ENCODE measurements around the gene BABAM2.

The BABAM2 gene

DNA sequence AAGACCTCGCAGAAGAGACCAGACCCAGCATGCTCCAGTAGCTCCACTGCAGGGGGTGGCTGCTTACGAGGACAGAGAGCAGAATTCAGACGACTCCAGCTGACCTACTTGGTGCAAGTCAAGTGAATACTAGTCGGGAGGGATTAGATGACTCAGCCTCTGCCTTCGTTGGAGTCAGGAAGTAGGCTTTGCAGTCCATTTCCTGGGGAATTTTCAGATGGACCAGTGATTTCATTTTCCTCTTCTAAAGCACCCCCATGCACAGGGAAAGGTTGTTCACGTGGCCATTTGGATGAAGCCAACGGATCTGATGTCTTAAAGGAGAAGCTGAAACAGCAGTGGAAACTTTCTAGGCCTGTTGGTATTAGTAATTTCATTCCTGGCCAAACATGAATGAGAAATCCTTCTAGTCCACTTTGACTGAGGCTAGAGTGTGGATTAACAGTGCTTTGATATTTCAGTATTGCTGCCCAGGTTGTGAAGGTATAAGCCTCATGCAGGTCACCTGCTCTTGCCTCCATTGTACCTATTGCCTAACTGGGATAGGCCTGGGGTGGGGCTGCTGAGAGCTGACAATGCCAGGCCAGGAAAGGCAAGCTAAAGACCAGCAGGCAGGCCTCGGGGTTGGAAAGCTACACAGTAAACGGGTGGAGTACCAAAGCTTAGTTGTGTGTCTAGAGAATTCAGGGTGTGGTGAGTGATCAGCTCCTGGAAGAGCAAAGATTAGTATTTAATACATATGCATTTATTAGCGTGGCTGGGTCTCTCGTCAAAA is 384.6 kb downstream of the BABAM2 start:
- POLR2A ChIA-PET: interaction anchor here (1.1 kb wide), 1 partner anchor 8 kb away, joined by 3 read pairs; no protein-coding TSS in a partner anchor
- peak in 2 of 3 donors; percentile 10 to 23 for DNase-seq
- CTCF ChIA-PET: interaction anchor here (0.6 kb wide), 1 partner anchor 237 kb away, joined by 3 read pairs; no protein-coding TSS in a partner anchor

DNA sequence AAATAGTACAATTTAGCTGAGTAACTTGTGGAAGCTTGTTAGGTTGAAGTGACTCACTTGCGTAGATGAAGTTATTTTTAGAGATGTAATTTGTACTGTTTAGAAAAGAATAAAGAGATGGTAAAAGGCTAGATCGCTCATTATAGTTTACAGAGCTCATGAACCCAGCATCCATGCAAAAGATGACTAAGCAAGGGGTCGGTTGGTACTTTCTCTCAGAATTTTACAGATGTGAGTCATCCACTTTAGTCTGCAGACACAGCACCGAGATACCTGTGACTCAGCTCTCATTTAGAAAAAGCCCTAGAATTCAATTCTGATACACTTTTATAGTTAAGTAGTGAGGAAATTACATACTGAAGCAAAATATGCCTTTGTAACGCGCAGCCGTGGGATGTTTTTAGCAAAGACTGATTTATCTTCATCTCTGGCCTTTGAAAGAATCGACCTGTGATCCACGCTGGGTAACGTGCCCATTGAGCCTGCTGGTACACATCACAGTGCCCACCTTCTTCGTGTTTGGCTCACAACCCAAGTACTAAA is 385.6 kb downstream of the BABAM2 start:
- POLR2A ChIA-PET: interaction anchor here (0.7 to 0.8 kb wide), 2 partner anchors 45 to 572 kb away, joined by 3 to 8 read pairs; no protein-coding TSS in a partner anchor

More for the DNA sequence above, 384.6 kb downstream of the BABAM2 start:
- Histone ChIP-seq H3K4me3 (ENCODE audit: control insufficient read depth in 1 of 7, extremely low read depth in 1 of 7, insufficient read depth in 4 of 7, low read depth in 2 of 7, low read length in 6 of 7) (no peak overlapping the region), H3K27me3 (replicated peaks in 2 of 5; ENCODE audit: control insufficient read depth in 4 of 5, insufficient read depth in 5 of 5, low read length in 4 of 5) (no peaks in the 10 kb centered on the region), H3K27ac (ENCODE audit: insufficient read depth in 1 of 2, low read depth in 1 of 2, low read length in 2 of 2, poor library complexity in 1 of 2, severe bottlenecking in 2 of 2) (no peak overlapping the region), H3K36me3 (ENCODE audit: control insufficient read depth in 4 of 4, insufficient read depth in 4 of 4, low read length in 3 of 4) (no peaks in the 10 kb centered on the region), H3K4me1 (ENCODE audit: control extremely low read depth in 1 of 4, control insufficient read depth in 4 of 4, insufficient read depth in 4 of 4, low read length in 3 of 4) (peaks cover 3 to 12% (median 7%) of the 10 kb centered on the region in 4 experiments), H3K9me3 (ENCODE audit: control extremely low read depth in 1 of 5, control insufficient read depth in 4 of 5, insufficient read depth in 2 of 5, low read depth in 1 of 5, low read length in 4 of 5) (no peaks in the 10 kb centered on the region)
- WGBS (ENCODE audit: insufficient coverage): 53% methylated on average over 7 of the region's 11 CpGs

DNA sequence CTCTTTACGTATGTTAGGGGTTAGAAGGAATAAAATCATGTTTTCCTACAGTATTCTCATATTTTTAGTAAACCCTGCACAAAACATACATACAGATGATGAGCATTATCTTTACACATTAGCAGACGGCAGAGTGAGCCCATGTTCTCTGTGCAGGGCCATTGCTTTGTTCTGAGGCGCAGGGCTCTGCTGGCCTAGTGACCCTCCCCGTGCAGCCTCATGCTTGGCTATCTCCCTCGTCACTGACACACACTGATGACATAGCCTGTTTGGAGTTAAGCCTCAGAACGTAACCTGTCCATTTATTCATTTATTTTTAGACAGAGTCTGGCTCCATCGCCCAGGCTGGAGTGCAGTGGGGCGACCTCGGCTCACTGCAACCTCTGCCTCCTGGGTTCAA is 386.3 kb downstream of the BABAM2 start:
- H3K9me3 ChIP-seq (ENCODE audit: control extremely low read depth in 1 of 5, control insufficient read depth in 4 of 5, insufficient read depth in 2 of 5, low read depth in 1 of 5, low read length in 4 of 5): no peaks in the 10 kb centered on the region
- H3K4me1 ChIP-seq (ENCODE audit: control extremely low read depth in 1 of 4, control insufficient read depth in 4 of 4, insufficient read depth in 4 of 4, low read length in 3 of 4): peaks cover 0 to 8% (median 5%) of the 10 kb centered on the region in 4 experiments
- DNase-seq: no peak
- H3K27me3 ChIP-seq (replicated peaks in 2 of 5; ENCODE audit: control insufficient read depth in 4 of 5, insufficient read depth in 5 of 5, low read length in 4 of 5): no peaks in the 10 kb centered on the region
- ChIA-PET CTCF (interaction anchor here (1.6 kb wide), 1 partner anchor 46 kb away, joined by 4 read pairs; no protein-coding TSS in a partner anchor), POLR2A (no interaction called here)
- no peak overlapping the region for H3K4me3 ChIP-seq (ENCODE audit: control insufficient read depth in 1 of 7, extremely low read depth in 1 of 7, insufficient read depth in 4 of 7, low read depth in 2 of 7, low read length in 6 of 7)
- no peaks in the 10 kb centered on the region for H3K36me3 ChIP-seq (ENCODE audit: control insufficient read depth in 4 of 4, insufficient read depth in 4 of 4, low read length in 3 of 4)
- H3K27ac ChIP-seq (ENCODE audit: insufficient read depth in 1 of 2, low read depth in 1 of 2, low read length in 2 of 2, poor library complexity in 1 of 2, severe bottlenecking in 2 of 2): no peak overlapping the region
- 99% methylated on average over 8 of the region's 9 CpGs for WGBS (ENCODE audit: insufficient coverage)

More for the DNA sequence above, 385.6 kb downstream of the BABAM2 start:
- Histone ChIP-seq H3K4me1 (ENCODE audit: control extremely low read depth in 1 of 4, control insufficient read depth in 4 of 4, insufficient read depth in 4 of 4, low read length in 3 of 4) (peaks cover 0 to 10% (median 6%) of the 10 kb centered on the region in 4 experiments), H3K27me3 (replicated peaks in 2 of 5; ENCODE audit: control insufficient read depth in 4 of 5, insufficient read depth in 5 of 5, low read length in 4 of 5) (no peaks in the 10 kb centered on the region), H3K9me3 (ENCODE audit: control extremely low read depth in 1 of 5, control insufficient read depth in 4 of 5, insufficient read depth in 2 of 5, low read depth in 1 of 5, low read length in 4 of 5) (no peaks in the 10 kb centered on the region), H3K4me3 (ENCODE audit: control insufficient read depth in 1 of 7, extremely low read depth in 1 of 7, insufficient read depth in 4 of 7, low read depth in 2 of 7, low read length in 6 of 7) (no peak overlapping the region), H3K27ac (ENCODE audit: insufficient read depth in 1 of 2, low read depth in 1 of 2, low read length in 2 of 2, poor library complexity in 1 of 2, severe bottlenecking in 2 of 2) (no peak overlapping the region), H3K36me3 (ENCODE audit: control insufficient read depth in 4 of 4, insufficient read depth in 4 of 4, low read length in 3 of 4) (no peaks in the 10 kb centered on the region)
- 93% methylated on average over 8 of the region's 11 CpGs for WGBS (ENCODE audit: insufficient coverage)
- DNase-seq: peak; percentile 16 to 71 (median 63)
- CTCF ChIA-PET: no interaction called here

GRCh38 chr2:28277466-28277865 is 386.9 kb downstream of the BABAM2 start:
- Histone ChIP-seq H3K36me3 (ENCODE audit: control insufficient read depth in 4 of 4, insufficient read depth in 4 of 4, low read length in 3 of 4) (no peaks in the 10 kb centered on the region), H3K4me1 (ENCODE audit: control extremely low read depth in 1 of 4, control insufficient read depth in 4 of 4, insufficient read depth in 4 of 4, low read length in 3 of 4) (peaks cover 0 to 8% (median 5%) of the 10 kb centered on the region in 4 experiments), H3K27me3 (replicated peaks in 2 of 5; ENCODE audit: control insufficient read depth in 4 of 5, insufficient read depth in 5 of 5, low read length in 4 of 5) (no peaks in the 10 kb centered on the region), H3K9me3 (ENCODE audit: control extremely low read depth in 1 of 5, control insufficient read depth in 4 of 5, insufficient read depth in 2 of 5, low read depth in 1 of 5, low read length in 4 of 5) (no peaks in the 10 kb centered on the region), H3K27ac (ENCODE audit: insufficient read depth in 1 of 2, low read depth in 1 of 2, low read length in 2 of 2, poor library complexity in 1 of 2, severe bottlenecking in 2 of 2) (no peak overlapping the region), H3K4me3 (ENCODE audit: control insufficient read depth in 1 of 7, extremely low read depth in 1 of 7, insufficient read depth in 4 of 7, low read depth in 2 of 7, low read length in 6 of 7) (no peak overlapping the region)
- POLR2A ChIA-PET: interaction anchor here (0.6 kb wide), 1 partner anchor 70 kb away, joined by 4 read pairs; no protein-coding TSS in a partner anchor
- WGBS (ENCODE audit: insufficient coverage): 100% methylated on average over 7 of the region's 7 CpGs
- CTCF ChIA-PET: interaction anchor here (1.6 kb wide), 1 partner anchor 47 kb away, joined by 4 read pairs; no protein-coding TSS in a partner anchor
- no peak for DNase-seq

DNA sequence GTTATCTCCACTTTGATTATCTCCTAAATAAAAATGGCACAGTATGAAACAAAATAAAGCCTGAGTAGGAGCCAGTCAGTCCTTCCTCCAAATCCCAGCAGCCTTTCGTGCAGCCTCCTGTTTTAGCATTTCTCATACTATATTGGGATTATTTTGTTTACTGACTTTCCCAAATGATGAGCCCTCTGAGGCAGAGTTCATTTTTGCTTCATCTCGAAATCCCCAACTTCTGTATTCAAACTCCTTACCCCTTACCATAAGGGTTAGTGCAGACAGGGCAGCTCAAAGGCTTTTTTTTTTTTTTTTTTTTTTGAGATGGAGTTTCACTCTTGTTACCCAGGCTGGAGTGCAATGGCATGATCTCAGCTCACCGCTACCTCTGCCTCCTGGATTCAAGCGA is 388.8 kb downstream of the BABAM2 start:
- POLR2A ChIA-PET: interaction anchor here (0.7 kb wide), 1 partner anchor 146 kb away, joined by 3 read pairs; no protein-coding TSS in a partner anchor

DNA sequence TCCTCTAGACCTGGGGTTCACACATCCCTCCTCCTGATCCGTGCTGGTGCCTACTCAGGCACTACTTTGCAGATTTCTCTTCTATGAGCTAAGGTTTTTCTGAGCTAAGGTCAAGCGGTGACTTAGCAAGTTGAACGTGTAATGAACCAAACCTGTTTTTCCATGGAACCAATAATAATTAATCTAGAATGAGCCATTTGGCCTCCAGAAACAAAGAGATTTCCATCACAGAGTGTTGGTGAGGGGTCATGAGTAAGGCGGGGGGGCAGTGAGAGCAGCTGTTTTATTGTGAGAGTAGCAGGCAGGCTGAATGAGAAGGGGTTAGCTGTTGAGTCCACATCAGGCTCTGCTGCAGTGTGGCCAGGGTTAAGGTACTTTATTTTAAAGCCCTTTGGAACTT is 390.1 kb downstream of the BABAM2 start:
- no peak overlapping the region for H3K27ac ChIP-seq (ENCODE audit: insufficient read depth in 1 of 2, low read depth in 1 of 2, low read length in 2 of 2, poor library complexity in 1 of 2, severe bottlenecking in 2 of 2)
- no peaks in the 10 kb centered on the region for H3K27me3 ChIP-seq (replicated peaks in 2 of 5; ENCODE audit: control insufficient read depth in 4 of 5, insufficient read depth in 5 of 5, low read length in 4 of 5)
- POLR2A ChIA-PET: no interaction called here
- H3K4me1 ChIP-seq (ENCODE audit: control extremely low read depth in 1 of 4, control insufficient read depth in 4 of 4, insufficient read depth in 4 of 4, low read length in 3 of 4): no peaks in the 10 kb centered on the region
- H3K9me3 ChIP-seq (ENCODE audit: control extremely low read depth in 1 of 5, control insufficient read depth in 4 of 5, insufficient read depth in 2 of 5, low read depth in 1 of 5, low read length in 4 of 5): no peaks in the 10 kb centered on the region
- DNase-seq: no peak
- CTCF ChIA-PET: interaction anchor here (1.0 to 1.3 kb wide), 2 partner anchors 53 to 577 kb away, joined by 3 to 5 read pairs; no protein-coding TSS in a partner anchor
- H3K4me3 ChIP-seq (ENCODE audit: control insufficient read depth in 1 of 7, extremely low read depth in 1 of 7, insufficient read depth in 4 of 7, low read depth in 2 of 7, low read length in 6 of 7): no peak overlapping the region
- WGBS (ENCODE audit: insufficient coverage): 92% methylated on average over 2 of the region's 4 CpGs
- H3K36me3 ChIP-seq (ENCODE audit: control insufficient read depth in 4 of 4, insufficient read depth in 4 of 4, low read length in 3 of 4): peaks cover 0 to 4% (median 0%) of the 10 kb centered on the region in 4 experiments

More for the DNA sequence above, 388.8 kb downstream of the BABAM2 start:
- DNase-seq: no peak
- Histone ChIP-seq H3K4me3 (ENCODE audit: control insufficient read depth in 1 of 7, extremely low read depth in 1 of 7, insufficient read depth in 4 of 7, low read depth in 2 of 7, low read length in 6 of 7) (no peak overlapping the region), H3K9me3 (ENCODE audit: control extremely low read depth in 1 of 5, control insufficient read depth in 4 of 5, insufficient read depth in 2 of 5, low read depth in 1 of 5, low read length in 4 of 5) (no peaks in the 10 kb centered on the region), H3K27ac (ENCODE audit: insufficient read depth in 1 of 2, low read depth in 1 of 2, low read length in 2 of 2, poor library complexity in 1 of 2, severe bottlenecking in 2 of 2) (no peak overlapping the region), H3K27me3 (replicated peaks in 2 of 5; ENCODE audit: control insufficient read depth in 4 of 5, insufficient read depth in 5 of 5, low read length in 4 of 5) (no peaks in the 10 kb centered on the region), H3K36me3 (ENCODE audit: control insufficient read depth in 4 of 4, insufficient read depth in 4 of 4, low read length in 3 of 4) (no peaks in the 10 kb centered on the region), H3K4me1 (ENCODE audit: control extremely low read depth in 1 of 4, control insufficient read depth in 4 of 4, insufficient read depth in 4 of 4, low read length in 3 of 4) (peaks cover 0 to 7% (median 3%) of the 10 kb centered on the region in 4 experiments)
- WGBS (ENCODE audit: insufficient coverage): 92% methylated on average over 2 of the region's 4 CpGs
- CTCF ChIA-PET: interaction anchor here (1.1 kb wide), 1 partner anchor 10 kb away, joined by 4 read pairs; no protein-coding TSS in a partner anchor

Data from common myeloid progenitor, CD34-positive (primary cell).